Measurements from ENCODE around the gene MGAT3. TPM values are rescaled to one million over a fixed set of nuclear protein-coding genes. Genes with fewer than 3 reads are reported as not detected.

Gene MGAT3
- total and polyA plus RNA-seq, 2 donors (not counting 1 experiment from before 2014, with no cell fraction given) = 11.1 to 27.8 TPM

DNA sequence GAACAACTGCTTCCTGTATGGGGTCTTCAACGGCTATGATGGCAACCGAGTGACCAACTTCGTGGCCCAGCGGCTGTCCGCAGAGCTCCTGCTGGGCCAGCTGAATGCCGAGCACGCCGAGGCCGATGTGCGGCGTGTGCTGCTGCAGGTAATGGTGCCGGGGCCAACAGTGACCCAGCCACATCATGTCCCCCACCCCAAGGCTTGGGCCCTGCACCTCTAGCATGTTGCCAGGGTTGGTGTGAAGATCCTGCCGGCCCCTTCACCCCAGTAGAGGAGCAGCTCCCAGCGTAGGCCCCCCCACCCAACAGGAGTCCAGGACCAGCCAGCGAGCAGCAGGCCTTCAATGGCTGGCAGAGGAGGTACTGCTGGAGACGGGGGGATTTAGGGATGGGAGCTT is 41.3 kb upstream of the MGAT3 start:
- peaks cover 33% of the 10 kb centered on the region for H3K79me2 ChIP-seq (ENCODE audit: control insufficient read depth, insufficient read depth, low read length)
- ATAC-seq (ENCODE audit: low read depth) (no peak), DNase-seq (no peak)
- POLR2A ChIA-PET = no interaction called here
- peaks cover 29% of the 10 kb centered on the region for H4K20me1 ChIP-seq (ENCODE audit: control insufficient read depth, insufficient read depth, low read length, poor library complexity, severe bottlenecking)
- Mint-ChIP-seq H3K4me1 (peaks cover 18% of the 10 kb centered on the region), H3K27me3 (no peaks in the 10 kb centered on the region), H3K9me3 (ENCODE audit: insufficient read depth) (no peaks in the 10 kb centered on the region), H3K27ac (no peak overlapping the region), H3K4me3 (no peak overlapping the region)
- 95% methylated on average over 13 of the region's 16 CpGs for WGBS (ENCODE audit: insufficient coverage)
- peaks cover 8 to 16% of the 10 kb centered on the region in 2 donors for H3K4me1 ChIP-seq (ENCODE audit: control insufficient read depth in 2 of 2, insufficient read depth in 2 of 2, low read length in 2 of 2)
- no peak overlapping the region for H2AFZ ChIP-seq (ENCODE audit: insufficient read depth, low read depth, low read length, poor library complexity, severe bottlenecking)
- intact Hi-C loops (cut with micrococcal nuclease) = no loop called here
- H3K4me3 ChIP-seq (ENCODE audit: control extremely low read depth in 1 of 5, extremely low read depth in 1 of 5, insufficient read depth in 1 of 5, low read depth in 2 of 5, low read length in 4 of 5) = no peak overlapping the region
- no peaks in the 10 kb centered on the region for H3K9me3 ChIP-seq (ENCODE audit: control extremely low read depth in 1 of 3, control insufficient read depth in 2 of 3, insufficient read depth in 1 of 3, low read length in 2 of 3)
- no peak for TF ChIP-seq EZH2 (IDR thresholded peaks at IDR 0.05; ENCODE audit: borderline replicate concordance, insufficient read depth, low read depth, low read length, poor library complexity, severe bottlenecking)
- TF ChIP-seq, protein P1, sequence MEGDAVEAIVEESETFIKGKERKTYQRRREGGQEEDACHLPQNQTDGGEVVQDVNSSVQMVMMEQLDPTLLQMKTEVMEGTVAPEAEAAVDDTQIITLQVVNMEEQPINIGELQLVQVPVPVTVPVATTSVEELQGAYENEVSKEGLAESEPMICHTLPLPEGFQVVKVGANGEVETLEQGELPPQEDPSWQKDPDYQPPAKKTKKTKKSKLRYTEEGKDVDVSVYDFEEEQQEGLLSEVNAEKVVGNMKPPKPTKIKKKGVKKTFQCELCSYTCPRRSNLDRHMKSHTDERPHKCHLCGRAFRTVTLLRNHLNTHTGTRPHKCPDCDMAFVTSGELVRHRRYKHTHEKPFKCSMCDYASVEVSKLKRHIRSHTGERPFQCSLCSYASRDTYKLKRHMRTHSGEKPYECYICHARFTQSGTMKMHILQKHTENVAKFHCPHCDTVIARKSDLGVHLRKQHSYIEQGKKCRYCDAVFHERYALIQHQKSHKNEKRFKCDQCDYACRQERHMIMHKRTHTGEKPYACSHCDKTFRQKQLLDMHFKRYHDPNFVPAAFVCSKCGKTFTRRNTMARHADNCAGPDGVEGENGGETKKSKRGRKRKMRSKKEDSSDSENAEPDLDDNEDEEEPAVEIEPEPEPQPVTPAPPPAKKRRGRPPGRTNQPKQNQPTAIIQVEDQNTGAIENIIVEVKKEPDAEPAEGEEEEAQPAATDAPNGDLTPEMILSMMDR (IDR thresholded peaks at IDR 0.05) = no peak
- H3K36me3 ChIP-seq (replicated peaks in 1 of 2; ENCODE audit: control extremely low read depth in 1 of 2, control insufficient read depth in 1 of 2, extremely low read depth in 1 of 2, insufficient read depth in 2 of 2, low read length in 1 of 2) = peaks cover 2 to 54% of the 10 kb centered on the region in 2 experiments
- CTCF ChIA-PET = interaction anchor here (1.7 kb wide), 1 partner anchor 16 kb away, joined by 4 read pairs; the partner anchor contains the start of gene TAB1
- no peak overlapping the region for H3K27ac ChIP-seq (ENCODE audit: low read length in 2 of 2)
- no peak overlapping the region for H3K4me2 ChIP-seq (replicated peaks; ENCODE audit: low read depth, low read length, poor library complexity, severe bottlenecking)
- H3K9ac ChIP-seq (ENCODE audit: low read length) = no peak overlapping the region
- H3K27me3 ChIP-seq (replicated peaks in 1 of 4; ENCODE audit: control extremely low read depth in 1 of 4, control insufficient read depth in 3 of 4, insufficient read depth in 4 of 4, low read length in 3 of 4) = no peaks in the 10 kb centered on the region

GRCh38 chr22:39416319-39416718 is 40.5 kb upstream of the MGAT3 start:
- TF ChIP-seq EZH2 (IDR thresholded peaks at IDR 0.05; ENCODE audit: borderline replicate concordance, insufficient read depth, low read depth, low read length, poor library complexity, severe bottlenecking) = no peak
- TF ChIP-seq, protein P1 (IDR thresholded peaks at IDR 0.05) = no peak
- H3K27me3 ChIP-seq (replicated peaks in 1 of 4; ENCODE audit: control extremely low read depth in 1 of 4, control insufficient read depth in 3 of 4, insufficient read depth in 4 of 4, low read length in 3 of 4) = no peaks in the 10 kb centered on the region
- ChIA-PET POLR2A (no interaction called here), CTCF (interaction anchor here (1.7 kb wide), 1 partner anchor 17 kb away, joined by 4 read pairs; the partner anchor contains the start of gene TAB1)
- peaks cover 8 to 16% of the 10 kb centered on the region in 2 donors for H3K4me1 ChIP-seq (ENCODE audit: control insufficient read depth in 2 of 2, insufficient read depth in 2 of 2, low read length in 2 of 2)
- intact Hi-C loops (cut with micrococcal nuclease) = no loop called here
- H4K20me1 ChIP-seq (ENCODE audit: control insufficient read depth, insufficient read depth, low read length, poor library complexity, severe bottlenecking) = peaks cover 29% of the 10 kb centered on the region
- Mint-ChIP-seq H3K4me1 (peaks cover 18% of the 10 kb centered on the region), H3K27me3 (no peaks in the 10 kb centered on the region), H3K4me3 (no peak overlapping the region), H3K9me3 (ENCODE audit: insufficient read depth) (no peaks in the 10 kb centered on the region), H3K27ac (no peak overlapping the region)
- no peak overlapping the region for H3K9ac ChIP-seq (ENCODE audit: low read length)
- no peaks in the 10 kb centered on the region for H3K9me3 ChIP-seq (ENCODE audit: control extremely low read depth in 1 of 3, control insufficient read depth in 2 of 3, insufficient read depth in 1 of 3, low read length in 2 of 3)
- no peak overlapping the region for H3K4me3 ChIP-seq (ENCODE audit: control extremely low read depth in 1 of 5, extremely low read depth in 1 of 5, insufficient read depth in 1 of 5, low read depth in 2 of 5, low read length in 4 of 5)
- no peak overlapping the region for H3K27ac ChIP-seq (ENCODE audit: low read length in 2 of 2)
- WGBS (ENCODE audit: insufficient coverage) = 94% methylated on average over 7 of the region's 7 CpGs
- H3K36me3 ChIP-seq (replicated peaks in 1 of 2; ENCODE audit: control extremely low read depth in 1 of 2, control insufficient read depth in 1 of 2, extremely low read depth in 1 of 2, insufficient read depth in 2 of 2, low read length in 1 of 2) = peaks cover 2 to 60% of the 10 kb centered on the region in 2 experiments
- no peak overlapping the region for H2AFZ ChIP-seq (ENCODE audit: insufficient read depth, low read depth, low read length, poor library complexity, severe bottlenecking)
- no peak overlapping the region for H3K4me2 ChIP-seq (replicated peaks; ENCODE audit: low read depth, low read length, poor library complexity, severe bottlenecking)
- DNase-seq (no peak), ATAC-seq (ENCODE audit: low read depth) (no peak)
- peaks cover 29% of the 10 kb centered on the region for H3K79me2 ChIP-seq (ENCODE audit: control insufficient read depth, insufficient read depth, low read length)
